Germinal center (tissue), 1 donor: Measurements from ENCODE around the gene ACOXL.

ENCODE experiments used
- DNase-seq: peaks from one replicate; pipeline ENCODE4 v3.0.0; 2012; ENCODE audit warnings: mixed read lengths, low spot score

The ACOXL gene

DNA sequence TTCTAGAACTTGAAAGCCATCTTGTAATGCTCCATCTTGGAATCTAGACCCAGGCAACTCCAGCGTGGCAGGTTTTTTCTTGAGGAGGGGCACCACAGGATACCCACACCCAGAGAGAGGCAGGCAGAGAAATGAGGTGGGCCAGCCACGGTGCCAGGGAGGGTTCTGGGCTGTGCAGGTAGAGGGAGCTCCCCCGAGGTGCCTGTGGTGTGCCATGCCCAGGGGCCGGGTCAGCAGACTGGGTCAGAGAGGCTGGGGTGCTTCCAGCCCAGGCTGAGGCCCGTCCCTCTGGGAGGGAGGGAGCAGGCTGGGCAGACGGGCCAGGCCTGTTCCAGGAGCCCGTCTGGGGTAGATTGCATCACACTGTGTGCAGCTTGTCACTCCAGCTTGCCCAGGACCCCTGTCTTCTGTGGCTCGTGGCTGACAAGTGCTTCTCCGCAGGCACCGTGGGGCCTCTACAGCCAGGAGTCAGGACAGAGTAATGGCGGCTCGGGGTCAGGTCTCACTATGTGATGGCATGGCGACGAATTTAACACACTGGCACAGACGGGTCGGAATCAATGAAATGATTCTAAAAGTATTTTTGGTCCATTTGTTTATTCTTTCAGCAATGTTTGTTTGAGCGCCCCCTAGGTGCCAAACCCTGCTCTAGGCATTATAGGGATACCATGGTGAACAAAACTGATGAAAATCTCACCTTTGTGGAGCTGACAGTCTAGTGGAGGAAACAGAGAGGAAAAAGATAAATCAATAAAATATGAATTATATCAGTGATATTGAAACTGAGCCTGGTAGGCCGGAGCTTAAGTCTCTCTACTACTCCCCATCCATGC, 144.0 kb downstream of the ACOXL start:
- DNase-seq = no peak

- no peak for DNase-seq
These were observed 144.9 kb downstream of the ACOXL start for GRCh38 chr2:110877031-110877827.

GRCh38 chr2:110878150-110878549, 145.8 kb downstream of the ACOXL start:
- DNase-seq = no peak

DNA sequence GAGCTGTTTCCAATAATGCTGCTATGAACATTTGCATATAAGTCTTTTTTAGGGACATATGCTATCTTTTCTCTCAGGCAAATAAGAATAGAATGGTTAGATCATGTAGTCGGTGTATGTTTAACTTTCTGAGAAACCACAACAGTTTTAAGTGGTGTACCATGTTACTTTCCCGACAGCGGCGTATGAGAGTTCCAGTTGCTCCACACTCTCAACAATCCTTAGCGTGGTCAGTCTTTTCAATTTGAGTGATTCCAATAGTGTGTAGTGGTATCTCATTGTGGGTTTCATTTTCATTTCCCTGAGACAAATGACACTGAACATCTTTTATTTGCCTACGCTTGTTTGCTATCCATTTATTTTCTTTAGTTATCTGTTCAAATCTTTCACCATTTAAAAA, 149.5 kb downstream of the ACOXL start:
- no peak for DNase-seq

DNA sequence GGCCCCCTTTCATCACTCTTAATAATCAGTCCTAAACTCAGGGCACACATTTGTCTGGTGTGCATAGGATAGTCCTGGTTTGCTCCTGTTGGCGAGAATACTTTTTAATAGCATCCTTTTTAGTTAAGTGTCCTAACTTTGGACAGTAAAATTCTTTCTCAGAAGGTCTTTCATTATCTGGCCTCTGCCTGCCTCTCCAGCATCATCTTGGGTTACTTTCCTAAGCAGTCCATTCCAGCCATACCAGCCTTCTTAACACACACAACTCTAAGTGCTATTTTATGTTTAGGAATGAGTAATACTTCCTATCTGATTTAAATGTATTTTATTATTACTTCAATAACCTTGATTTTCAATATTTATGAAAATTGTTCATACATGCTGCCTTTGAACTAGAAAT, 151.0 kb downstream of the ACOXL start:
- no peak for DNase-seq

DNA sequence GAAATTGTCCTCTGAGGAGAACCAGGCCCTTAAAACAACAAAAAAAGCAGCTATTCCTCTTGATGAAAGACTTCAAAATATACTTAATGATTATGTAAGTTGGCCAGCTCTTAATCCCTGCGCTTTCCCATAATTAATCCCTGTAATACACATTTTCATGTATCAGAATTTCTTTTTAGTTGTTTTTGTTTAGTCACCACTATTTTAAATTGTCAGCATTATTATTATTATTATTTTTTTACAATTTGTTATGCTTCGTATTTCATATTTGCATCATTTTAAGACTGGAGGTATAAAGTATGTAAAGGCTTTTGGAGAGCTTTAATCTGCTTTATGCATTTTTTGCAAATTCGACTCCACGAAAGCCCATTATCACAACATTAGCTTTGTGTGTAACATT, 152.9 kb downstream of the ACOXL start:
- no peak for DNase-seq

GRCh38 chr2:110886826-110887573, 154.6 kb downstream of the ACOXL start:
- DNase-seq = no peak

- no peak for DNase-seq
These were observed 156.0 kb downstream of the ACOXL start for GRCh38 chr2:110888411-110888810.

DNA sequence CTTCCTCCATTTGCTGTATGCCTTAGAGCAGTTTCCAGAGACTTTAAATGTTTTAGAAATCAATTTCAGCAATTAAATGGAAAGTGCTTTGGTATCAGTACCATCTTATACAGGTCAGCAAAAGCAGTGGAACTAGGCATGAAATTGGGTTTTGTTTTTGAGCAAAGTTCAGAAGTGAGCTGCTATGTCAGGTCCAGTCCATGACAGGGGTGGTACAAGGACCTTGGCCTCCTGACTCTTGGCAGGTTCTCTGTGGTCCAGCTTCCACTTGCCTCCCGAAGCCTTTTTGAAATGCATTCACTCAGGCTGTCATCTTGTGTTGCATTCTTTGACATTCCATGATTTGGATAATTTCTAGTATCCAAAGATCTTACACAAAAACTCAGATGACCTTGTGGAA, 159.3 kb downstream of the ACOXL start:
- DNase-seq = no peak

DNA sequence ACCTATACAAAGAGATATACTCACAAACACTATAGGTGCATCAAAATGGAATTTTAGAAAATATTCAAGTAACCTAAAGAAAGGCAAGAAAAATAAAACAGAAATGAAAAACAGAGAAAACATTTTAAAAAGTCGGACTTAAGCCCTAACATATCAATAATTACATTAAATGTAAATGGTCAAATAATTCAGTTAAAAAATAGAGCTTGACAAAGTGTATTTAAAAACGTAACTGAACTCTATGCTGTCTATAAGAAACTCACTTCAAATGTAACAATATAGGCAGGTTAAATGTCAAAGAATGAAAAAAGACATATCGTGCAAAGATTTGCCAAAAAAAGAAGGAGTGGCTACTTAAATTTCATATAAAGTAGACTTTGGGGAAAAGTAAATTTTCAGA, 163.9 kb downstream of the ACOXL start:
- no peak for DNase-seq

DNA sequence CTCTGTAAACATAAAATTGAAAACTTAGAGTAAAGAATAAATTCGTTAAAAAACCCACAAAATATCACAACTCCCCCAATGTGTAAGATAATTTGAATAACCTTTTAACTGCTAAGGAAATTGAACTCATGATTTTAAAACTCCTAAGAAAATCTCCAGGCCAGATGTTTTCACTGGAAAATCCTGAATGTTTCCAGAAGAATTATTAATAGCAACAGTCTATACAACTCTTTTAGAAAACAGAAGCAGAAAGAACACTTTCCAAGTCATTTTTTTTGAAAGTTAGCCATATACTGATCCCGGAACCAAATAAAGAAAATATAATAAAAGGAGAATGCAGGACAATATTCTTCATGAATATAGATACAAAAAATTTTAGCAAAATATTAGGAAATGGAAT, 165.6 kb downstream of the ACOXL start:
- DNase-seq = no peak

GRCh38 chr2:110900191-110900590, 167.8 kb downstream of the ACOXL start:
- DNase-seq = no peak

GRCh38 chr2:110903548-110903947, 171.2 kb downstream of the ACOXL start:
- DNase-seq = no peak

GRCh38 chr2:110904116-110904778, 171.9 kb downstream of the ACOXL start:
- DNase-seq = no peak

DNA sequence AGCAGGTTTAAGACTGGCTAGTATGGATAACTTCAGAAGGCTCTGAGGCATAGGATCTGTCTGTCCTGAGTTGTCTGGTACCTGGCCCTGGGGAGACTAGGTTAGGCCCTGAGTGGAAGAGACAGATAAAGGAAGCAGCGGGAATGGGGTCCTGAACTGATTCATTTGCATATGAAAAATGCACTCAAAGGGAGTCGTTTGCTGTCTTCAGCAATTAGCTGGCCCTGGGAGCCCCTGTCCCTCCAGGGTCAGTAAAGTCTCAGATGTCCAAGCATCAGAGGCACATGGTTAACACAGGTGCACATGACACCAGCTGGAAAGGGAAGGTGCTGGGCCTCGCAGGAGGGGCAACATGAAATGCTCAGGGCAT, 172.4 kb downstream of the ACOXL start:
- no peak for DNase-seq

GRCh38 chr2:110905217-110905616, 172.8 kb downstream of the ACOXL start:
- no peak for DNase-seq

DNA sequence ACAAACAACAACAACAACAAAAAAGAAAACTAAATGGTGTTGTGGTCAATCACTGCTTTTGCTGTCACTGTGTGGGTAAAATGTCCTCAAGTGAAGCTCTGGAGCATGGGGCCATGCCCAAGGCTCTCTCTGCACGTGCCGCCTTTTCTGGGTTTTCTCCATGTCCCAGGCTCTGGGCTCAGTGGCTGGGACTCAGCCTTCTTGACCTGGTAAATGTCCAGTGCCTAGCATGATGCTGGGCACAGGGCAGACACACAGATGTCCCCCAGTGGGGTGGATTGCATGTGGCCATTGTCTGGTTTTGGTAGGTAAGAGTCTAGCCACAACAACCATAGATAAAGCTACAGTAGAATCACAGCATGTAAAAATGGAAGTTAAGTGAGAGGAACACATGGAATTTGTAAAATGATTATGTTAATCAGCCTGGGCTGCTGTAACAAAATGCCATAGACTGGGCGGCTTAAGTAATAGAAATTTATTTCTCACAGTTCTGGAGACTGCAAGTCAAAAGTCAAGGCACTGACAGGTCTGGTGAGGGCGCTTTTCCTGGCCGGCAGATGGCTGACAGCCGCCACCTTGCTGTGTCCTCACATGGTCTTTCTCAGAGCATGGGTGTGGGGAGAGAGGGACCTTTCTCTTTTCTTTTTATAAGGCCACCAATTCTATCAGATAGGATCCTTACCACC, 174.4 kb downstream of the ACOXL start:
- no peak for DNase-seq

- no peak for DNase-seq
These were observed 177.1 kb downstream of the ACOXL start for GRCh38 chr2:110909501-110909900.

- no peak for DNase-seq
These were observed 178.1 kb downstream of the ACOXL start for GRCh38 chr2:110910423-110910822.

DNA sequence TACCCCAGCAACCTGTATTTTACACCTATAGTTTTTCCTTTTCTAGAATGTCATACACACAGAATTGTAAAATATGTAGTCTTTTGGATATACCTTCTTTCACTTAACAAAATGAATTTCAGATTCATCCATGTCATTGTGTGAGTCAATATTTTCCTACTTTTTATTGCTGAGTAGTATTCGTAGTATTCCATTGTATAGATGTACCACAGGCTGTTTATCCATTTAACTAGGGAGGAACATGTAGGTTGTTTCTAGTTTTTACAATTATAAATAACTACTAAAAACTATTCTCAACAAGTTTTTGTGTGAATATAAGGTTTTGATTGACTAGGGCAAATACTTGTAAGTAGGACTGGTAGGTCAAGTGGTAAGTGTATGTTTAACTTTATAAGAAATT, 187.4 kb downstream of the ACOXL start:
- DNase-seq = no peak

DNA sequence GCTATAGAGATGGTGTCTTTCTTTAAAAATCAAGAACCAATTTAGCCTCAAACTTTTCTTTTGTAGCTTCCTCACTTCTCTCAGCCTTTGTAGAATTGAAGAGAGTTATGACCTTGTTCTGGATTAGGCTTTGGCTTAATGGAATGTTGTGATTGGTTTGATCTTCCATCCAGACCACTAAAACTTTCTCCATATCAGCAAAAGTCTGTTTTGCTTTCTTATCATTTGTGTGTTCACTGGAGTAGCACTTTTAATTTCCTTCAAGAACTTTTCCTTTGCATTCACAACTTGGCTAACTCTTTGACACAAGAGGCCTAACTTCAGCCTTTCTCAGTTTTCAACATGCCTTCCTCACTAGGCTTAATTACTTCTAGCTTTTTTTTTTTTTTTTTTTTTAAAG, 193.1 kb downstream of the ACOXL start:
- DNase-seq = no peak

DNA sequence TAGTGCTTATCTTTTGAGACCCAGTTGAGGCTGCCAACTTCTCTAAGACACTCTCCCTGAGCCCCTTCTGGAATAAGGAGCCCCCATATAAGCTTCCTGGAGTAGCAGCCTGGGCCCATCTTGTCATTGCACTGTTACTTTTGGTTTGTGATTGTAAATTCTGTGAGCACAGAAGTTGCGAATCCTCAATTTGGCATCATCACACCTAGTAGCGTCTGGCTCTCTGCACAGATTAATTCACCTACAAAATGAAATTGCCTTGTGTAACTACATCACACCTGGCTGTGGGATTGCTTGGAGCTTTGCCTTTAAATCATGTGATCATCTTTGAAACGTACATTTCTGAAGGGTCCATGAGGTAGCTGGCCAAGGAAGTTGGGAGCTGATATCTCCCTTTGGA, 195.2 kb downstream of the ACOXL start:
- DNase-seq = no peak
